Measurements from ENCODE around the gene SLC25A2. TPM values are rescaled to one million over a fixed set of nuclear protein-coding genes. Genes with fewer than 3 reads are reported as not detected.

The SLC25A2 gene
- total and polyA plus RNA-seq, 2 of the 8 experiments (the other 6 are each of a cell fraction or from before 2014, with no cell fraction given): not detected

DNA sequence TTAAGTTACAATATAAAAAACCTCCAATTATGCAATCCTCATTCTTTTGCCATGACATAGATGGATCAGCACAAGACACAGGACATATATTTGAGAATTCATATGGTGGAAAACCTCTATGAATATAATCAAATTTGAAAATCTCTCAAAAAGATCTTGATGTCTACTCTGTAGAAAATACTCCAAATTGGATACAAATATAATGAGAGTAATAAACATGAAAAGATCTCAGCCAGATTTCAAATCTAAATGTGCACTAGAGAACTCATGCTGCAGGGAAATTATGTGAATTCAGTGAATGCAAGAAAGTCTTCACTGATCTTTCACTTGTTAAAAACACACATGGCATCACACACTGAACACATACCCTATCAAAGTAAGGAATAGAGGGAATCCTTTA lies 44.9 kb downstream of the SLC25A2 start:
- Histone ChIP-seq H3K79me1 (ENCODE audit: low read depth, low read length) (no peaks in the 10 kb centered on the region), H2AK5ac (ENCODE audit: low read depth, low read length) (no peak overlapping the region), H3K27ac (ENCODE audit: low read depth, low read length) (no peak overlapping the region), H3K56ac (replicated peaks; ENCODE audit: insufficient read length, low read depth, low read length) (no peak overlapping the region), H3K4me2 (ENCODE audit: insufficient read depth in 1 of 2, low read depth in 2 of 2, low read length in 2 of 2) (no peak overlapping the region), H3K36me3 (ENCODE audit: control insufficient read depth in 2 of 4, insufficient read depth in 4 of 4, low read length in 3 of 4) (no peaks in the 10 kb centered on the region; a peak in 2 of 8 replicates), H4K8ac (ENCODE audit: extremely low read depth, insufficient read depth, low read length) (no peak overlapping the region), H2BK120ac (replicated peaks; ENCODE audit: low read depth, low read length) (no peak overlapping the region), H3K79me2 (ENCODE audit: control insufficient read depth in 1 of 2, insufficient read depth in 2 of 2, low read length in 2 of 2) (no peaks in the 10 kb centered on the region), H3K14ac (ENCODE audit: insufficient read length) (no peak overlapping the region), H3K4me3 (ENCODE audit: extremely low read depth in 1 of 4, insufficient read depth in 2 of 4, low read depth in 3 of 4, low read length in 4 of 4) (no peak overlapping the region), H4K20me1 (replicated peaks in 1 of 2; ENCODE audit: control insufficient read depth in 1 of 2, insufficient read depth in 2 of 2, low read length in 2 of 2) (no peaks in the 10 kb centered on the region), H2AFZ (ENCODE audit: low read length) (no peak overlapping the region), H3K23me2 (ENCODE audit: low read depth, low read length) (no peaks in the 10 kb centered on the region), H3K9me3 (ENCODE audit: insufficient read depth in 2 of 2, low read depth in 1 of 2, low read length in 1 of 2) (peaks cover 55 to 76% of the 10 kb centered on the region in 2 experiments), H3K27me3 (replicated peaks in 1 of 4; ENCODE audit: control insufficient read depth in 3 of 4, extremely low read depth in 1 of 4, insufficient read depth in 3 of 4, low read length in 3 of 4) (peaks cover 0 to 2% (median 0%) of the 10 kb centered on the region in 4 experiments; a peak in 1 of 7 replicates), H4K91ac (replicated peaks; ENCODE audit: insufficient read length, low read length) (no peak overlapping the region), H3K9ac (replicated peaks in 1 of 4; ENCODE audit: extremely low read depth in 1 of 4, low read depth in 3 of 4, low read length in 3 of 4) (no peak overlapping the region), H2BK5ac (ENCODE audit: low read depth, low read length) (no peak overlapping the region), H3K4me1 (replicated peaks in 1 of 4; ENCODE audit: control insufficient read depth in 3 of 4, insufficient read depth in 4 of 4, low read length in 3 of 4) (no peaks in the 10 kb centered on the region), H2BK20ac (ENCODE audit: low read length) (no peak overlapping the region), H3K4ac (replicated peaks; ENCODE audit: insufficient read length, low read depth, low read length) (no peak overlapping the region), H4K5ac (ENCODE audit: insufficient read length, low read depth, low read length) (no peak overlapping the region), H2BK12ac (ENCODE audit: low read depth, low read length) (no peak overlapping the region), H3K18ac (ENCODE audit: extremely low read depth, low read length) (no peak overlapping the region), H2BK15ac (ENCODE audit: low read length) (no peak overlapping the region), H3K23ac (ENCODE audit: insufficient read length) (no peak overlapping the region)
- CTCF ChIA-PET (ENCODE audit: partially characterized antibody): interaction anchor here (1.5 kb wide), 1 partner anchor 84 kb away, joined by 4 read pairs; no protein-coding TSS in a partner anchor
- TF ChIP-seq SIN3A (conservative IDR thresholded peaks at IDR 0.05 in 1 of 2, IDR thresholded peaks at IDR 0.05 in 1 of 2; ENCODE audit: low read depth in 1 of 2, low read length in 2 of 2) (no peak), ZNF274 (IDR thresholded peaks at IDR 0.05; ENCODE audit: borderline replicate concordance, extremely low read depth, low read length) (peak; percentile 96), POU5F1 (IDR thresholded peaks at IDR 0.05; ENCODE audit: low read depth, low read length) (no peak), HDAC6 (IDR thresholded peaks at IDR 0.05; ENCODE audit: low read depth, low read length) (no peak), PHF8 (conservative IDR thresholded peaks at IDR 0.05; ENCODE audit: low read depth, low read length) (no peak), SP4 (IDR thresholded peaks at IDR 0.05; ENCODE audit: low read length) (no peak), KDM1A (IDR thresholded peaks at IDR 0.05; ENCODE audit: borderline replicate concordance, low read length) (no peak), BRCA1 (IDR thresholded peaks at IDR 0.05; ENCODE audit: low read depth, low read length) (no peak)
- TF ChIP-seq, protein P1, sequence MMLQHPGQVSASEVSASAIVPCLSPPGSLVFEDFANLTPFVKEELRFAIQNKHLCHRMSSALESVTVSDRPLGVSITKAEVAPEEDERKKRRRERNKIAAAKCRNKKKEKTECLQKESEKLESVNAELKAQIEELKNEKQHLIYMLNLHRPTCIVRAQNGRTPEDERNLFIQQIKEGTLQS (IDR thresholded peaks at IDR 0.05; ENCODE audit: insufficient read depth, low read depth, low read length): no peak
- POLR2A ChIA-PET (ENCODE audit: partially characterized antibody): no interaction called here
- FAIRE-seq (no peak), DNase-seq (ENCODE audit: low read depth in 1 of 2, low spot score in 2 of 2) (no peak)

Measured in H1 (cell line).